ENCODE results near the gene FAM234B. TPM values are rescaled to one million over a fixed set of nuclear protein-coding genes. Genes with fewer than 3 reads are reported as not detected.

The FAM234B gene
- total RNA-seq, 2 donors from 2014 or later: 14.7 to 24.3 TPM

GRCh38 chr12:13101821-13102375, 57.7 kb downstream of the FAM234B start:
- H3K27ac ChIP-seq: peak overlapping the region; percentile 94 to 95
- peak; percentile 64 for DNase-seq (ENCODE audit: low spot score)
- H3K36me3 ChIP-seq: no peaks in the 10 kb centered on the region
- whole genome bisulfite sequencing: 42% methylated on average over 10 of the region's 10 CpGs
- H3K27me3 ChIP-seq (replicated peaks; ENCODE audit: insufficient read depth): no peaks in the 10 kb centered on the region
- peak; percentile 57 for TF ChIP-seq POLR2AphosphoS5 (IDR thresholded peaks at IDR 0.05)
- TF ChIP-seq POLR2A (IDR thresholded peaks at IDR 0.05): no peak
- H3K9me3 ChIP-seq: no peaks in the 10 kb centered on the region
- H3K4me3 ChIP-seq: peak overlapping the region; percentile 46 to 48
- H3K4me1 ChIP-seq (replicated peaks): peaks cover 17% of the 10 kb centered on the region
- intact Hi-C loops (cut with DNase I): loop anchor here (5.0 kb wide), 1 partner anchor 100 kb away; no protein-coding TSS in a partner anchor

- no peak for TF ChIP-seq POLR2A (IDR thresholded peaks at IDR 0.05)
- no peak for TF ChIP-seq CTCF (IDR thresholded peaks at IDR 0.05)
- no peak for TF ChIP-seq POLR2AphosphoS5 (IDR thresholded peaks at IDR 0.05)
- WGBS: 54% methylated on average over 7 of the region's 7 CpGs
- intact Hi-C loops (cut with DNase I): loop anchor here (5.0 kb wide), 1 partner anchor 100 kb away; no protein-coding TSS in a partner anchor
- Histone ChIP-seq H3K9me3 (no peaks in the 10 kb centered on the region), H3K36me3 (no peaks in the 10 kb centered on the region), H3K27ac (peak overlapping the region; percentile 94 to 95), H3K4me1 (replicated peaks) (peaks cover 17% of the 10 kb centered on the region), H3K4me3 (no peak overlapping the region), H3K27me3 (replicated peaks; ENCODE audit: insufficient read depth) (no peaks in the 10 kb centered on the region)
- DNase-seq (ENCODE audit: low spot score): no peak
Measured at GRCh38 chr12:13102461-13103195, 58.4 kb downstream of the FAM234B start.

- TF ChIP-seq POLR2AphosphoS5 (IDR thresholded peaks at IDR 0.05): no peak
- no peak for TF ChIP-seq CTCF (IDR thresholded peaks at IDR 0.05)
- no peak for TF ChIP-seq POLR2A (IDR thresholded peaks at IDR 0.05)
- Histone ChIP-seq H3K4me1 (replicated peaks) (peaks cover 17% of the 10 kb centered on the region), H3K27me3 (replicated peaks; ENCODE audit: insufficient read depth) (no peaks in the 10 kb centered on the region), H3K9me3 (no peaks in the 10 kb centered on the region), H3K36me3 (no peaks in the 10 kb centered on the region), H3K27ac (peak within 1 kb of the TSS; percentile 94 to 95), H3K4me3 (no peak within 1 kb of the TSS)
- intact Hi-C loops (cut with DNase I): loop anchor here (5.0 kb wide), 1 partner anchor 99 kb away; no protein-coding TSS in a partner anchor
- DNase-seq (ENCODE audit: low spot score): no peak
- 91% methylated on average over 8 of the region's 8 CpGs for WGBS
Measured at GRCh38 chr12:13103391-13104033, 59.3 kb downstream of the FAM234B start, which contains the start of gene GSG1. GSG1 (minus strand) TSS chr12:13103667; CDS start chr12:13103512, 155 bp downstream.

GRCh38 chr12:13104409-13104808, 60.2 kb downstream of the FAM234B start:
- WGBS: 96% methylated on average over 3 of the region's 3 CpGs
- no peak for DNase-seq (ENCODE audit: low spot score)
- H3K27me3 ChIP-seq (replicated peaks; ENCODE audit: insufficient read depth): no peaks in the 10 kb centered on the region
- peaks cover 11% of the 10 kb centered on the region for H3K4me1 ChIP-seq (replicated peaks)
- no peak overlapping the region for H3K4me3 ChIP-seq
- H3K27ac ChIP-seq: no peak overlapping the region
- TF ChIP-seq POLR2A (IDR thresholded peaks at IDR 0.05) (no peak), CTCF (IDR thresholded peaks at IDR 0.05) (no peak), POLR2AphosphoS5 (IDR thresholded peaks at IDR 0.05) (no peak)
- H3K9me3 ChIP-seq: no peaks in the 10 kb centered on the region
- H3K36me3 ChIP-seq: no peaks in the 10 kb centered on the region
- intact Hi-C loops (cut with DNase I): loop anchor here (5.0 kb wide), 1 partner anchor 98 kb away; no protein-coding TSS in a partner anchor

GRCh38 chr12:13105781-13106180, 61.6 kb downstream of the FAM234B start:
- Histone ChIP-seq H3K4me1 (replicated peaks) (peaks cover 4% of the 10 kb centered on the region), H3K4me3 (no peak overlapping the region), H3K27me3 (replicated peaks; ENCODE audit: insufficient read depth) (no peaks in the 10 kb centered on the region), H3K27ac (no peak overlapping the region), H3K36me3 (no peaks in the 10 kb centered on the region), H3K9me3 (no peaks in the 10 kb centered on the region)
- intact Hi-C loops (cut with DNase I): no loop called here
- 100% methylated on average over 1 of the region's 1 CpG for WGBS
- DNase-seq (ENCODE audit: low spot score): no peak
- TF ChIP-seq POLR2A (IDR thresholded peaks at IDR 0.05): no peak
- TF ChIP-seq POLR2AphosphoS5 (IDR thresholded peaks at IDR 0.05): no peak
- TF ChIP-seq CTCF (IDR thresholded peaks at IDR 0.05): no peak
